ENCODE data around the gene MVB12B. TPM values are rescaled to one million over a fixed set of nuclear protein-coding genes. Genes with fewer than 3 reads are reported as not detected.
A peak's percentile ranks its signal among the peaks of the same experiment; 100 is the strongest.
"Not testable (repeated sequence)": the region's sequence is repeated elsewhere in the genome, so short reads cannot be mapped to it uniquely, and the experiment has no call there.

The MVB12B gene
- total and polyA plus RNA-seq, 10 donors = 2.8 to 52.4 (median 34.8) TPM

- Histone ChIP-seq H3K9me3 (no peaks in the 10 kb centered on the region), H3K4me3 (peak overlapping the region in 1 of 8 donors; percentile 57), H3K4me1 (peaks cover 0 to 42% (median 31%) of the 10 kb centered on the region in 6 donors), H3K36me3 (no peaks in the 10 kb centered on the region), H3K27ac (peak overlapping the region in 2 of 8 donors; percentile 86 to 87), H3K27me3 (replicated peaks in 1 of 7) (peaks cover 0 to 36% (median 6%) of the 10 kb centered on the region in 7 donors)
- WGBS, 5 donors = 61 to 89% (median 78%) methylated on average over 22 to 23 of the region's 23 CpGs
- intact Hi-C loops (cut with DNase I; ENCODE audit: low total_unique reads) = no loop called here
- TF ChIP-seq POLR2A (IDR thresholded peaks at IDR 0.05) = no peak
- TF ChIP-seq CTCF (IDR thresholded peaks at IDR 0.05 in 8 of 11, conservative IDR thresholded peaks at IDR 0.05 in 3 of 11) = no peak
- TF ChIP-seq POLR2AphosphoS5 (IDR thresholded peaks at IDR 0.05) = no peak
- peak; percentile 77 for DNase-seq
Measured at GRCh38 chr9:126534431-126535186, 208.0 kb downstream of the MVB12B start.

DNA sequence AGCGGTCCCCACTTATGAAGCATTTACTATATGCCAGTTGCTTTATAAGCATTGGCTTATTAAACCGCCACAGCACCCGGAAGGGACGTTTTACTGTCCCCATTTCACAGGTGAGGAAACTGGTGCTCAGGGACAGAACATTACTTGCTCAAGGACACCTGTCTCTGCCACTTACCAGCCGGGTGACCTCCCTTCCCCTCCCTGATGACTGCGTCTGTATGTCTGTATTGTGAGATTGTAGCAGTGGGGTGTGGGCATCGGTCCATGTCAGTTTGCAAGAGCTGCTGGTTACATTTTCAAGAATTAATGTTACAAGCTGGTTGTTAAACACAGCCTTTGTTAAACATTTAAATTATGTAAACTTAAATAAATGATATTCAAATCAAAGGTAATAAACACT lies 209.5 kb downstream of the MVB12B start:
- TF ChIP-seq POLR2AphosphoS5 (IDR thresholded peaks at IDR 0.05) (no peak), CTCF (IDR thresholded peaks at IDR 0.05 in 8 of 11, conservative IDR thresholded peaks at IDR 0.05 in 3 of 11) (no peak), POLR2A (IDR thresholded peaks at IDR 0.05) (no peak)
- no peak overlapping the region for H3K4me3 ChIP-seq
- WGBS, 5 donors = 72 to 78% (median 75%) methylated on average over 7 of the region's 7 CpGs
- intact Hi-C loops (cut with DNase I; ENCODE audit: low total_unique reads) = no loop called here
- no peaks in the 10 kb centered on the region for H3K9me3 ChIP-seq
- H3K4me1 ChIP-seq = peaks cover 0 to 40% (median 31%) of the 10 kb centered on the region in 6 donors
- peaks cover 0 to 36% (median 6%) of the 10 kb centered on the region in 7 donors for H3K27me3 ChIP-seq (replicated peaks in 1 of 7)
- no peak overlapping the region for H3K27ac ChIP-seq
- H3K36me3 ChIP-seq = no peaks in the 10 kb centered on the region
- DNase-seq = peak; percentile 19

DNA sequence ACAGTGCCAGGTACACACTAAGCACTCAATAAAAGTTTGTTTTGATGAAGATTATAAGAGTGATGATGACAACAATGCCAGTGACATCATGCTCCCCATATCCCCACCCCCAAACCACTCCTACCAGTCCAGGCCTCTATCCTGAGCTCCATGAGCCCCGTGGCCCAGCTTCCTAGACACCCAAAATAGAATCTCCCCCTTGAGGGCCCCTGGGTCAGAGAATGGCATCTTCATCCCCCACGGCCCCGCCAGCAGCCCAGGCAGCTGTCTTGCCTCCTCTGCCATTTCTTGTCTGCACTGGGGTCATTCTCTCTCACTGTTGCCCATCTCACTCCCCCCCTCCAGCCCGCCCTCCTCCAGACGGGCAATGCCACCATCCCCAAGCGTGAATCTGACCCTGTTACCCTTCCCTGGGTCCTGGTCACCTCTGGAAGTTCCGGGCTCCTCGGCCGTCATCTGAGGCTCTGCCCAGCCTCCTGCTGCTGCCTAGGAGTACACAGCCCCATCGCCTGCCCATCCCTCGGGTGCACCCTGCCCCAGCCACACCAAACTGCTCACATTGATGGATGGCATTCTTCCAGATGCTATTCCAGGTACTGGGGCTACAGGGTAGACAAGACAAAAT lies 210.3 kb downstream of the MVB12B start:
- H3K27me3 ChIP-seq (replicated peaks in 1 of 7) = peaks cover 0 to 36% (median 6%) of the 10 kb centered on the region in 7 donors
- H3K36me3 ChIP-seq = no peaks in the 10 kb centered on the region
- H3K27ac ChIP-seq = no peak overlapping the region
- TF ChIP-seq POLR2AphosphoS5 (IDR thresholded peaks at IDR 0.05) (no peak), CTCF (IDR thresholded peaks at IDR 0.05 in 8 of 11, conservative IDR thresholded peaks at IDR 0.05 in 3 of 11) (no peak), POLR2A (IDR thresholded peaks at IDR 0.05) (no peak)
- WGBS, 5 donors = 70 to 88% (median 79%) methylated on average over 11 of the region's 11 CpGs
- H3K4me1 ChIP-seq = peaks cover 0 to 32% (median 26%) of the 10 kb centered on the region in 6 donors
- no peak overlapping the region for H3K4me3 ChIP-seq
- peak; percentile 52 for DNase-seq
- intact Hi-C loops (cut with DNase I; ENCODE audit: low total_unique reads) = no loop called here
- no peaks in the 10 kb centered on the region for H3K9me3 ChIP-seq

DNA sequence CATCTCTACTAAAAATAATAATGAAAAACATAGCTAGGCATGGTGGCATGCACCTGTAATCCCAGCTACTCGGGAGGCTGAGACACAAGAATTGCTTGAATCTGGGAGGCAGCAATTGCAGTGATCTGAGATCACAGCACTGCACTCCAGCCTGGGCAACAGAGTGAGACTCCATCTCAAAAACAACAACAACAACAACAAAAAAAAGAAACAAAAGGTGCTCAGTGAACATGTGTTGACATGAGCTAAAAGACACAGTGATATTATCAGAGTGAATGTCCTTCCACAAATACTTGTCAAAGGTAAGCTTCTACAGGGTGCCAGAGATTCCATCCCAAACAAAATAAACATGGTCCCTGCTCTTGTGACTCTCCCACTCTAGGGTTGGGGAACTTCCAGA lies 211.9 kb downstream of the MVB12B start:
- Histone ChIP-seq H3K4me3 (no peak overlapping the region), H3K9me3 (no peaks in the 10 kb centered on the region), H3K4me1 (peaks cover 0 to 16% (median 10%) of the 10 kb centered on the region in 6 donors), H3K27me3 (replicated peaks in 1 of 7) (peaks cover 0 to 36% (median 6%) of the 10 kb centered on the region in 7 donors), H3K36me3 (no peaks in the 10 kb centered on the region), H3K27ac (no peak overlapping the region)
- no peak for TF ChIP-seq POLR2AphosphoS5 (IDR thresholded peaks at IDR 0.05)
- WGBS, 5 donors = 83 to 97% (median 93%) methylated on average over 1 of the region's 1 CpG
- no peak for DNase-seq
- intact Hi-C loops (cut with DNase I; ENCODE audit: low total_unique reads) = no loop called here

DNA sequence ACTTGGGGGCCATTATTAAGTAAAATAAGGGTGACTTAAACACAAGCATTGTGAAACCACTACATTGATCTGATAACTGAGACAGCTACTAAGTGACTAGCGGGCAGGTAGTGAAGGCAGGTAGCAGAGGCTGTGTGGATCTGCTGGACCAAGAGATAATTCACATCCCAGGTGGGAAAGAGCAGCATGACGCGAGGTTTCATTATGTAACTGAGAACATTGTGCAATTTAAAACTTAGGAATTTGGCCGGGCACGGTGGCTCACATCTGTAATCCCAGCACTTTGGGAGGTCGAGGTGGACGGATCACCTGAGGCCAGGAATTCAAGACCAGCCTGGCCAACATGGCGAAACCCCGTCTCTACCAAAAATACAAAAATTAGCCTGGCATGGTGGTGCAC lies 213.8 kb downstream of the MVB12B start:
- intact Hi-C loops (cut with DNase I; ENCODE audit: low total_unique reads); H3K27ac ChIP-seq; H3K36me3 ChIP-seq; H3K9me3 ChIP-seq; H3K4me1 ChIP-seq; H3K4me3 ChIP-seq: not testable (repeated sequence)
- WGBS, 5 donors = 77 to 92% (median 87%) methylated on average over 9 of the region's 9 CpGs
- H3K27me3 ChIP-seq (replicated peaks in 1 of 7) = peaks cover 0 to 25% (median 0%) of the 10 kb centered on the region in 7 donors
- DNase-seq = peak; percentile 7
